ENCODE data around the gene TAF4B. TPM values are rescaled to one million over a fixed set of nuclear protein-coding genes. Genes with fewer than 3 reads are reported as not detected.
A peak's percentile ranks its signal among the peaks of the same experiment; 100 is the strongest.
"Not testable (repeated sequence)": the region's sequence is repeated elsewhere in the genome, so short reads cannot be mapped to it uniquely, and the experiment has no call there.

Gene TAF4B
- total RNA-seq, 2 experiments from 2014 or later: 8.1 to 8.5 TPM

GRCh38 chr18:26286008-26286407, 59.8 kb downstream of the TAF4B start:
- Mint-ChIP-seq H3K27ac (no peak overlapping the region), H3K4me1 (ENCODE audit: low read depth) (peaks cover 10% of the 10 kb centered on the region), H3K27me3 (ENCODE audit: low read depth) (no peaks in the 10 kb centered on the region), H3K4me3 (no peak overlapping the region), H3K36me3 (ENCODE audit: low read depth) (peaks cover 24% of the 10 kb centered on the region), H3K9me3 (ENCODE audit: insufficient read depth) (no peaks in the 10 kb centered on the region)
- DNase-seq (no peak), ATAC-seq (no peak)
- ChIA-PET CTCF (no interaction called here), POLR2A (no interaction called here)

GRCh38 chr18:26287644-26288043, 61.4 kb downstream of the TAF4B start:
- H3K4me1 Mint-ChIP-seq (ENCODE audit: low read depth): peaks cover 10% of the 10 kb centered on the region
- H3K27ac Mint-ChIP-seq: no peak overlapping the region
- H3K9me3 Mint-ChIP-seq (ENCODE audit: insufficient read depth): no peaks in the 10 kb centered on the region
- POLR2A ChIA-PET: no interaction called here
- peaks cover 25% of the 10 kb centered on the region for H3K36me3 Mint-ChIP-seq (ENCODE audit: low read depth)
- DNase-seq: no peak
- CTCF ChIA-PET: no interaction called here
- no peak for ATAC-seq
- H3K27me3 Mint-ChIP-seq (ENCODE audit: low read depth): no peaks in the 10 kb centered on the region
- no peak overlapping the region for H3K4me3 Mint-ChIP-seq

- DNase-seq: no peak
- no peak for ATAC-seq
- no peaks in the 10 kb centered on the region for H3K9me3 Mint-ChIP-seq (ENCODE audit: insufficient read depth)
- H3K4me1 Mint-ChIP-seq (ENCODE audit: low read depth): peaks cover 10% of the 10 kb centered on the region
- peaks cover 11% of the 10 kb centered on the region for H3K36me3 Mint-ChIP-seq (ENCODE audit: low read depth)
- no peak overlapping the region for H3K4me3 Mint-ChIP-seq
- no peak overlapping the region for H3K27ac Mint-ChIP-seq
- no peaks in the 10 kb centered on the region for H3K27me3 Mint-ChIP-seq (ENCODE audit: low read depth)
- ChIA-PET POLR2A (no interaction called here), CTCF (interaction anchor here (1.9 kb wide), 1 partner anchor 17 kb away, joined by 7 read pairs; no protein-coding TSS in a partner anchor)
Observed at GRCh38 chr18:26290385-26290784, 64.1 kb downstream of the TAF4B start.

- DNase-seq (no peak), ATAC-seq (no peak)
- Mint-ChIP-seq H3K36me3 (ENCODE audit: low read depth) (peaks cover 5% of the 10 kb centered on the region), H3K4me3 (no peak overlapping the region), H3K4me1 (ENCODE audit: low read depth) (peaks cover 4% of the 10 kb centered on the region), H3K27ac (no peak overlapping the region), H3K27me3 (ENCODE audit: low read depth) (no peaks in the 10 kb centered on the region), H3K9me3 (ENCODE audit: insufficient read depth) (no peaks in the 10 kb centered on the region)
- ChIA-PET CTCF (interaction anchor here (1.0 kb wide), 1 partner anchor 13 kb away, joined by 3 read pairs; no protein-coding TSS in a partner anchor), POLR2A (no interaction called here)
Observed at GRCh38 chr18:26293982-26294381, 67.7 kb downstream of the TAF4B start.

DNA sequence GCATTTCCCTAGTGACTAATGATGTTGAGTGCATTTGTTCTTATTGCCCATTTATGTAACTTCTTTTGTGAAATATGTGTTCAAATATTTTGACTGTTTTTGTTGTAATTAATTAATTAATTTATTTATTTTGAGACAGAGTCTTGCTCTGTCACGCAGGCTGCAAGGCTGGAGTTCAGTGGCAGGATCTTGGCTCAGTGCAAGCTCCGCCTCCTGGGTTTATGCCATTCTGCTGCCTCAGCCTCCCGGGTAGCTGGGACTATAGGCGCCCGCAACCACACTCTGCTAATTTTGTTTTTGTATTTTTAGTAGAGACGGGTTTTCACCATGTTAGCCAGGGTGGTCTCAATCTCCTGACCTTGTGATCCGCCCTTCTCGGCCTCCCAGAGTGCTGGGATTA, 71.9 kb downstream of the TAF4B start:
- no peak overlapping the region for H3K4me3 Mint-ChIP-seq
- no peak for ATAC-seq
- DNase-seq: no peak
- H3K36me3 Mint-ChIP-seq (ENCODE audit: low read depth): peaks cover 2% of the 10 kb centered on the region
- no peaks in the 10 kb centered on the region for H3K4me1 Mint-ChIP-seq (ENCODE audit: low read depth)
- H3K27ac Mint-ChIP-seq: no peak overlapping the region
- ChIA-PET CTCF (interaction anchor here (1.5 kb wide), 1 partner anchor 8 kb away, joined by 4 read pairs; no protein-coding TSS in a partner anchor), POLR2A (no interaction called here)
- H3K9me3 Mint-ChIP-seq (ENCODE audit: insufficient read depth): no peaks in the 10 kb centered on the region
- H3K27me3 Mint-ChIP-seq (ENCODE audit: low read depth): no peaks in the 10 kb centered on the region

GRCh38 chr18:26301681-26302080, 75.4 kb downstream of the TAF4B start:
- CTCF ChIA-PET: no interaction called here
- no peak for ATAC-seq
- no peak overlapping the region for H3K27ac Mint-ChIP-seq

DNA sequence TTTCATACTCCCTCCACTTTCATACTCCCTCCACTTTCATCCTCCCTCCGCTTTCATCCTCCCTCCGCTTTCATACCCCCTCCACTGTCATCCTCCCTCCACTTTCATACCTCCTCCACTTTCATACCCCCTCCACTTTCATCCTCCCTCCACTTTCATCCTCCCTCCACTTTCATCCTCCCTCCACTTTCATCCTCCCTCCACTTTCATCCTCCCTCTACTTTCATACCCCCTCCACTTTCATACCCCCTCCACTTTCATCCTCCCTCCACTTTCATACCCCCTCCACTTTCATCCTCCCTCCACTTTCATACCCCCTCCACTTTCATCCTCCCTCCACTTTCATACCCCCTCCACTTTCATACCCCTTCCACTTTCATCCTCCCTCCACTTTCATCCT, 77.0 kb downstream of the TAF4B start:
- POLR2A ChIA-PET; ATAC-seq; H3K9me3 Mint-ChIP-seq (ENCODE audit: insufficient read depth); CTCF ChIA-PET; H3K4me3 Mint-ChIP-seq; H3K4me1 Mint-ChIP-seq (ENCODE audit: low read depth); H3K27ac Mint-ChIP-seq; H3K36me3 Mint-ChIP-seq (ENCODE audit: low read depth); H3K27me3 Mint-ChIP-seq (ENCODE audit: low read depth); DNase-seq: not testable (repeated sequence)

More at GRCh38 chr18:26301681-26302080, 75.4 kb downstream of the TAF4B start:
- no peak overlapping the region for H3K4me3 Mint-ChIP-seq
- no peaks in the 10 kb centered on the region for H3K9me3 Mint-ChIP-seq (ENCODE audit: insufficient read depth)
- H3K4me1 Mint-ChIP-seq (ENCODE audit: low read depth): no peaks in the 10 kb centered on the region
- POLR2A ChIA-PET: no interaction called here
- H3K36me3 Mint-ChIP-seq (ENCODE audit: low read depth): peaks cover 2% of the 10 kb centered on the region
- no peak for DNase-seq
- no peaks in the 10 kb centered on the region for H3K27me3 Mint-ChIP-seq (ENCODE audit: low read depth)

DNA sequence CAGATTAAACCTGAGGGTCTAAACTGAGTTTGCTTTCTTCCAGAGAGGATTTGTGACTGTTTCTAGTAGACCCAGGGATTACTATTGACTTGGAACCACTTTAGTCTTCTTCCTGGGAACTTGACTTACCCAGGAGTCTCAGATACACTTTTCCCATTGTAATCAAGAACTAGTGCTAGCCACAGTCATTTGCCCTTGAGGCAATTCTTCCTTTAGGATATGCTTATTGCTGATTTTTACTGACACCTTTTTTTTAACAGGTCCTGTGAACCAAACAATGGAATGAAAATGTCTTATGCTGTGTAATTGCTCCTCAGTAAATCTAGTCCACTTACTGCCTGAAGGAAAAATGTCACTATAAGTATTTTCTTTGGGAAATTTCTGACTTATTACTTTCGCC, 78.3 kb downstream of the TAF4B start:
- H3K36me3 Mint-ChIP-seq (ENCODE audit: low read depth): peaks cover 2% of the 10 kb centered on the region
- H3K27ac Mint-ChIP-seq: no peak overlapping the region
- H3K9me3 Mint-ChIP-seq (ENCODE audit: insufficient read depth): no peaks in the 10 kb centered on the region
- POLR2A ChIA-PET: no interaction called here
- H3K27me3 Mint-ChIP-seq (ENCODE audit: low read depth): no peaks in the 10 kb centered on the region
- ATAC-seq: no peak
- no peak overlapping the region for H3K4me3 Mint-ChIP-seq
- DNase-seq: no peak
- H3K4me1 Mint-ChIP-seq (ENCODE audit: low read depth): no peaks in the 10 kb centered on the region
- CTCF ChIA-PET: no interaction called here

DNA sequence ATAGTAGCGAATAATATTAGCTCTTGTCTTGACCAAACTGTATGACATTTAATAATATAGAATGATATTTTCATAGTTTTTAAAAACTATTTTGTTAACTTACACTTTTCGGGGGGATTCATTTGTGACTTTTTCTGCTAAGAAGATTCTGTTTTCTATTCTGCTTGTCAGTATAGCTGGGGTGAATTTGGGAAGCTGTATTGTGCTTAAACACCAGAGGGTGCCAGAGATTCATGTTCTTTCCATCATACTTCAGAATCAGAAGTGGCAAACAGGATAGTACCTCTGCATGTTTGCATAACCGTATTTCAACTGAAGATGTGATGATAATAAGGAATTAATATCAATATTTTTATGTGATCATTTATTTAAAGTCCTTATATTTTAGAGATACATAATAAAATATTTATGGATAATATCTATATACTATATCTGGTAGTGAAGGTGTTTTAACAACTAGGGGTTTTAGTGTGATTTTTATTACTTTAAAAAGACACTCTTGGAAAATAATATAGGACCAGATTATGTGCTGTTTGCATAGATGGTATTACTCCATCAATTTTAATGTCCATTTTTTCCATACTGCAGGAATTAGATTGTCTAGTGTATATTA, 81.0 kb downstream of the TAF4B start:
- no peak for ATAC-seq
- peak; percentile 38 for DNase-seq
- no peak overlapping the region for H3K27ac Mint-ChIP-seq
- CTCF ChIA-PET: interaction anchor here (0.7 to 1.6 kb wide), 8 partner anchors 9 to 76 kb away, joined by 3 to 7 read pairs (median 4); no protein-coding TSS in a partner anchor
- H3K4me1 Mint-ChIP-seq (ENCODE audit: low read depth): no peaks in the 10 kb centered on the region
- H3K36me3 Mint-ChIP-seq (ENCODE audit: low read depth): peaks cover 2% of the 10 kb centered on the region
- H3K4me3 Mint-ChIP-seq: no peak overlapping the region
- H3K9me3 Mint-ChIP-seq (ENCODE audit: insufficient read depth): no peaks in the 10 kb centered on the region
- no peaks in the 10 kb centered on the region for H3K27me3 Mint-ChIP-seq (ENCODE audit: low read depth)
- POLR2A ChIA-PET: no interaction called here

DNA sequence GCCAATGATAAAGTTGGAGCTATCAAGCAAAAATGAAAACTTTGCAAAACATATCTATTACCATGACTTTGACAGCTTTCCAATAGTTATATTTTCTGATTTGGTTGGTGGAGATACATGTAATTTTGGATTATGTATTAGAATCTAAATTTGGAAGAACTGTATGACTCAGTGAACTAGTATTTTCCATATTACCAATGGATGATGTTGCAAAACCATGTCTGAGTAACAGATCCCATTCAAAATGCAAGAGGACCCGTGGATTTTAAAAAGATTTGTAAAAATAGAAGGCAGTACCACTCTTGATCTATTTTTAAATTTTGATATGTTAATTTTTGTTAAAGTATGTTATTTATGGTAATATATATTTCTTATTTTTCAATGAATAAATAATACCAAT, 83.0 kb downstream of the TAF4B start:
- Mint-ChIP-seq H3K27ac (no peak overlapping the region), H3K9me3 (ENCODE audit: insufficient read depth) (no peaks in the 10 kb centered on the region), H3K4me3 (no peak overlapping the region), H3K27me3 (ENCODE audit: low read depth) (no peaks in the 10 kb centered on the region), H3K36me3 (ENCODE audit: low read depth) (no peaks in the 10 kb centered on the region), H3K4me1 (ENCODE audit: low read depth) (no peaks in the 10 kb centered on the region)
- ChIA-PET POLR2A (no interaction called here), CTCF (interaction anchor here (1.5 kb wide), 1 partner anchor 213 kb away, joined by 3 read pairs; no protein-coding TSS in a partner anchor)
- DNase-seq (no peak), ATAC-seq (no peak)

GRCh38 chr18:26312199-26312598, 86.0 kb downstream of the TAF4B start:
- ATAC-seq (no peak), DNase-seq (no peak)
- Mint-ChIP-seq H3K27me3 (ENCODE audit: low read depth) (no peaks in the 10 kb centered on the region), H3K4me1 (ENCODE audit: low read depth) (no peaks in the 10 kb centered on the region), H3K4me3 (no peak overlapping the region), H3K27ac (no peak overlapping the region), H3K9me3 (ENCODE audit: insufficient read depth) (no peaks in the 10 kb centered on the region), H3K36me3 (ENCODE audit: low read depth) (peaks cover 5% of the 10 kb centered on the region)
- CTCF ChIA-PET: no interaction called here
- POLR2A ChIA-PET: no interaction called here

DNA sequence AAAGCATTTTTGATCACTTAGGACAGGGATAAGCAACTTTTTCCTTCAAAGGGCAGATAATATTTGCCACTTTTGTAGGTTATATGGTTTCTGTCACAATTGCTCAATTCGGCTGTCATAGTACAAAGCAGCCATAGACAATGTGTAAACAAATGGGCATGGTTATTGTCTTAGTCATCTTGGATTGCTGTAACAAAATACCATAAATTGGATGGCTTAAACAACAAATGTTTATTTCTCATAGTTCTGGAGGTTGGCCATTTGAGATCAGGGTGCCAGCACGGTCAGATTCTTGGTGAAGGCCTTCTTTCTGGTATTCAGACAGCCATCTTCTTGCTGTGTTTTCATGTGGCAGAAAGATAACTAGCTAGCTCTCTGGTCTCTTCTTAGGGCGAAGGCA, 91.2 kb downstream of the TAF4B start:
- DNase-seq (no peak), ATAC-seq (no peak)
- ChIA-PET CTCF (no interaction called here), POLR2A (no interaction called here)
- Mint-ChIP-seq H3K4me3 (no peak overlapping the region), H3K9me3 (ENCODE audit: insufficient read depth) (no peaks in the 10 kb centered on the region), H3K27me3 (ENCODE audit: low read depth) (no peaks in the 10 kb centered on the region), H3K27ac (no peak overlapping the region), H3K36me3 (ENCODE audit: low read depth) (peaks cover 10% of the 10 kb centered on the region), H3K4me1 (ENCODE audit: low read depth) (no peaks in the 10 kb centered on the region)

DNA sequence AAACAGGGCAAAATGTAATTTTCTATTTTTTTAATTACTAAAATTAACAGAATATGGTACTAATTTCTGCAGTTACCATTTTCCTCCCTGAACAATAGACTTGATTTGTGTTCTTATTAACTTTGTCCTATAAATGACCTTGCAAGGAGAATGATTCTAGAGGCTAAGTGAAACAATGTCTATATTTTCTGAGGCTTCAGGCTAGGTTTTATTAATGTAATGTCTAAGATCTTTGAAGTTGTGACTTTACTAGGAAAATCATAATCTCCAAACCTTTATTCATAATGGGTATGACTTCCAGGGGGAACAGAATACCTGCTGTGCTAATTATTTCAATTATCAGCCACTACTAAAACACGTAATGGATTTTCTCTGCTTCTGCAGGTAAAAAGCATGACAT, 94.4 kb downstream of the TAF4B start:
- H3K27me3 Mint-ChIP-seq (ENCODE audit: low read depth): no peaks in the 10 kb centered on the region
- H3K4me3 Mint-ChIP-seq: no peak overlapping the region
- ChIA-PET CTCF (no interaction called here), POLR2A (no interaction called here)
- DNase-seq (no peak), ATAC-seq (no peak)
- no peaks in the 10 kb centered on the region for H3K9me3 Mint-ChIP-seq (ENCODE audit: insufficient read depth)
- H3K27ac Mint-ChIP-seq: no peak overlapping the region
- peaks cover 18% of the 10 kb centered on the region for H3K36me3 Mint-ChIP-seq (ENCODE audit: low read depth)
- no peaks in the 10 kb centered on the region for H3K4me1 Mint-ChIP-seq (ENCODE audit: low read depth)
